IPS DF 6.9 (cell line): ENCODE measurements around the gene FBXL16.

Experiments
- DNase-seq: peaks from one replicate; pipeline ENCODE4 v3.0.0-alpha.2; 2013; ENCODE audit warnings: low read depth, low spot score
- H3K27ac ChIP-seq: one replicate; pipeline ENCODE4 v1.5.1; 2013; ENCODE audit warnings: low read length, control low read depth
- H3K27me3 ChIP-seq: 2 replicates; pipeline ENCODE4 v1.6.1; 2013; ENCODE audit warnings: mild to moderate bottlenecking, low read length; ENCODE audit not compliant: control insufficient read depth, insufficient read depth
- H3K36me3 ChIP-seq: 2 replicates; pipeline ENCODE4 v1.6.1; 2013; ENCODE audit warnings: low read length; ENCODE audit not compliant: control insufficient read depth, insufficient read depth
- H3K4me1 ChIP-seq: 2 replicates; pipeline ENCODE4 v1.6.1; 2013; ENCODE audit warnings: low read length; ENCODE audit not compliant: control insufficient read depth, insufficient read depth
- H3K4me3 ChIP-seq: 2 replicates; pipeline ENCODE4 v1.5.1; 2013; ENCODE audit warnings: mild to moderate bottlenecking, low read length
- H3K9me3 ChIP-seq: 2 replicates; pipeline ENCODE4 v1.6.1; 2013; ENCODE audit warnings: low read length, inconsistent platforms; ENCODE audit not compliant: control insufficient read depth, insufficient read depth
- whole genome bisulfite sequencing: extraction: QIAGEN DNeasy Blood & Tissue Kit; methylation state at CpG from one replicate; pipeline ENCODE4 v1.1.7; 2013; ENCODE audit warnings: mixed read lengths, missing lambda C conversion rate; ENCODE audit not compliant: insufficient read length, insufficient coverage; 5-methylcytosine and 5-hydroxymethylcytosine counted together

The FBXL16 gene

GRCh38 chr16:644556-644955 lies 61.0 kb downstream of the FBXL16 start:
- peaks cover 2% of the 10 kb centered on the region; the same call in 1 of the 2 replicates for H3K4me1 ChIP-seq
- DNase-seq = no peak
- H3K9me3 ChIP-seq = no peaks in the 10 kb centered on the region
- H3K27me3 ChIP-seq = no peaks in the 10 kb centered on the region
- no CpG with 5 or more reads among the region's 12 CpGs for WGBS
- H3K27ac ChIP-seq = no peak overlapping the region
- no peak overlapping the region for H3K4me3 ChIP-seq
- H3K36me3 ChIP-seq = no peaks in the 10 kb centered on the region

GRCh38 chr16:643050-643368 lies 62.6 kb downstream of the FBXL16 start:
- H3K9me3 ChIP-seq = no peaks in the 10 kb centered on the region
- H3K36me3 ChIP-seq = no peaks in the 10 kb centered on the region
- H3K4me3 ChIP-seq = no peak overlapping the region; the same call in 1 of the 2 replicates
- no peak for DNase-seq
- WGBS = no CpG with 5 or more reads among the region's 13 CpGs
- H3K4me1 ChIP-seq = peaks cover 3% of the 10 kb centered on the region
- no peak overlapping the region for H3K27ac ChIP-seq
- H3K27me3 ChIP-seq = no peaks in the 10 kb centered on the region
